SK-N-SH (cell line): Measurements from ENCODE around the gene BTG4. TPM values are rescaled to one million over a fixed set of nuclear protein-coding genes. Genes with fewer than 3 reads are reported as not detected.
A peak's percentile ranks its signal among the peaks of the same experiment; 100 is the strongest.

Experiments
- CTCF ChIA-PET: fragments of 300-600, 350-600 bp; formaldehyde crosslinking; extraction: SDS; loops from one replicate; lab custom pipeline; 2021; lab: Yijun Ruan, JAX
- POLR2A ChIA-PET: fragments of 350-600 bp; sonication (Branson Sonifier 250); formaldehyde crosslinking; extraction: SDS; loops from one replicate; lab custom pipeline; 2020; ENCODE audit warnings: antibody characterized with exemption, inconsistent platforms; lab: Yijun Ruan, JAX
- DNase-seq: peaks from one replicate; pipeline ENCODE4 v3.0.0; 2012
- H2AFZ ChIP-seq: fragments of 200-600 bp; sonication (generic); 2 replicates; pipeline ENCODE4 v1.8.1; 2016; ENCODE audit warnings: antibody characterized with exemption, mild to moderate bottlenecking, low read depth
- H3F3A ChIP-seq: fragments of 200-600 bp; sonication (generic); replicated peaks from 2 replicates; pipeline ENCODE3; 2016; ENCODE audit warnings: antibody characterized with exemption, mild to moderate bottlenecking; ENCODE audit not compliant: insufficient read depth
- H3K27ac ChIP-seq, 2 experiments: fragments of 200-500 bp in 1 of 2; fragments of 200-600 bp in 1 of 2; sonication (Bioruptor generic) in 1 of 2; sonication (generic), shearing (Covaris generic) in 1 of 2; 2 replicates each; pipeline versions ENCODE4 v1.5.1 to v1.6.1; 2014 to 2016; ENCODE audit warnings: low read depth in 2 of 2, inconsistent platforms in 1 of 2, low read length in 1 of 2, mild to moderate bottlenecking in 1 of 2, mixed read lengths in 1 of 2
- H3K27me3 ChIP-seq: fragments of 200-600 bp; sonication (generic), shearing (Covaris generic); 2 replicates; pipeline ENCODE4 v1.6.1; 2016; ENCODE audit warnings: mixed run types; ENCODE audit not compliant: insufficient read depth
- H3K36me3 ChIP-seq, 2 experiments: fragments of 200-500 bp in 1 of 2; fragments of 200-600 bp in 1 of 2; sonication (Bioruptor generic) in 1 of 2; sonication (generic) in 1 of 2; replicated peaks in 1 of 2; 2 replicates each; pipeline versions ENCODE3 to v1.5.1; 2014 to 2016; ENCODE audit warnings: low read length in 1 of 2, mild to moderate bottlenecking in 1 of 2; ENCODE audit not compliant: insufficient read depth in 2 of 2, control insufficient read depth in 1 of 2
- H3K4me1 ChIP-seq, 2 experiments: fragments of 200-500 bp in 1 of 2; fragments of 200-600 bp in 1 of 2; sonication (Bioruptor generic) in 1 of 2; sonication (generic), shearing (Covaris generic) in 1 of 2; 2 replicates each; pipeline versions ENCODE4 v1.5.1 to v1.6.1; 2014 to 2016; ENCODE audit warnings: low read depth in 1 of 2, low read length in 1 of 2, mixed run types in 1 of 2; ENCODE audit not compliant: insufficient read depth in 2 of 2, control insufficient read depth in 1 of 2
- H3K4me2 ChIP-seq: fragments of 200-600 bp; sonication (generic), shearing (Covaris generic); 2 replicates; pipeline ENCODE4 v1.6.1; 2017; ENCODE audit warnings: mixed run types
- H3K4me3 ChIP-seq, 2 experiments: fragments of 200-500 bp in 1 of 2; fragments of 200-600 bp in 1 of 2; sonication (Bioruptor generic) in 1 of 2; sonication (generic), shearing (Covaris generic) in 1 of 2; 2 replicates each; pipeline versions ENCODE4 v1.5.1 to v1.8.1; 2014 to 2016; ENCODE audit warnings: low read depth in 2 of 2, inconsistent platforms in 1 of 2, low read length in 1 of 2, mild to moderate bottlenecking in 1 of 2, mixed read lengths in 1 of 2, moderate library complexity in 1 of 2
- H3K79me2 ChIP-seq: fragments of 200-600 bp; sonication (generic); 2 replicates; pipeline ENCODE4 v1.8.1; 2017; ENCODE audit warnings: mild to moderate bottlenecking; ENCODE audit not compliant: insufficient read depth
- H3K9ac ChIP-seq: fragments of 200-600 bp; sonication (generic); 2 replicates; pipeline ENCODE4 v1.6.1; 2017; ENCODE audit warnings: mixed run types
- H3K9me2 ChIP-seq: fragments of 200-600 bp; sonication (generic); 2 replicates; pipeline ENCODE4 v1.6.1; 2017; ENCODE audit warnings: mixed run types
- H3K9me3 ChIP-seq: fragments of 200-600 bp; sonication (generic); 2 replicates; pipeline ENCODE4 v1.6.1; 2017; ENCODE audit warnings: mixed run types, mild to moderate bottlenecking, moderate library complexity
- H4K20me1 ChIP-seq: fragments of 200-600 bp; sonication (generic); 2 replicates; pipeline ENCODE4 v1.6.1; 2017; ENCODE audit warnings: mild to moderate bottlenecking, mixed run types; ENCODE audit not compliant: insufficient read depth
- EZH2phosphoT487 ChIP-seq: fragments of 200-600 bp; sonication (generic); IDR thresholded peaks from 2 replicates; pipeline ENCODE4 v1.6.1; 2017; ENCODE audit warnings: low read depth, mixed run types, mild to moderate bottlenecking, antibody characterized with exemption, moderate library complexity, borderline replicate concordance
- FOSL2 ChIP-seq: IDR thresholded peaks from 2 replicates; pipeline ENCODE4 v1.4.0; 2012; ENCODE audit warnings: low read depth, mild to moderate bottlenecking, moderate library complexity, borderline replicate concordance
- JUND ChIP-seq: IDR thresholded peaks from 2 replicates; pipeline ENCODE4 v1.4.0; 2012
- MEF2A ChIP-seq: IDR thresholded peaks from 2 replicates; pipeline ENCODE4 v1.4.0; 2012; ENCODE audit warnings: low read depth, borderline replicate concordance
- NRF1 ChIP-seq: IDR thresholded peaks from 2 replicates; pipeline ENCODE4 v1.6.1; 2012; ENCODE audit warnings: low read depth, mild to moderate bottlenecking, low read length
- RAD21 ChIP-seq: IDR thresholded peaks from 2 replicates; pipeline ENCODE4 v1.6.1; 2012; ENCODE audit warnings: mild to moderate bottlenecking, low read length
- RFX5 ChIP-seq: IDR thresholded peaks from 2 replicates; pipeline ENCODE4 v1.6.1; 2012; ENCODE audit warnings: mild to moderate bottlenecking, improper control_type of control experiment, low read length
- RXRA ChIP-seq: IDR thresholded peaks from 2 replicates; pipeline ENCODE4 v1.4.0; 2012; ENCODE audit warnings: low read depth, mild to moderate bottlenecking, borderline replicate concordance
- SMC3 ChIP-seq: IDR thresholded peaks from 2 replicates; pipeline ENCODE4 v1.6.1; 2012; ENCODE audit warnings: low read depth, low read length, improper control_type of control experiment
- TEAD4 ChIP-seq: IDR thresholded peaks from 2 replicates; pipeline ENCODE4 v1.4.0; 2012; ENCODE audit warnings: mild to moderate bottlenecking, borderline replicate concordance; ENCODE audit not compliant: insufficient read depth
- WGBS: methylation state at CpG from one replicate; pipeline ENCODE4 v1.1.6; 2017; ENCODE audit warnings: low lambda C conversion rate; 5-methylcytosine and 5-hydroxymethylcytosine counted together
- polyA plus RNA-seq, 3 experiments: library from polyadenylated mRNA; depleted of rRNA; stranded (reverse); fragments of >200 nt; gene quantifications; 2 replicates each; pipeline ENCODE4 v1.2.3, GENCODE V29; 2012
- TF ChIP-seq, protein P1 (sequence below): fragments of 200-600 bp; sonication (generic); IDR thresholded peaks from 2 replicates; pipeline ENCODE4 v1.6.1; 2017; ENCODE audit warnings: antibody characterized with exemption, mild to moderate bottlenecking, moderate library complexity
- TF ChIP-seq, protein P2 (sequence below): fragments of 150-350 bp; IDR thresholded peaks from 2 replicates; pipeline ENCODE4 v1.6.1; 2016; ENCODE audit warnings: mild to moderate bottlenecking, low read depth, low read length

The BTG4 gene
- polyA plus RNA-seq, 1 of the 3 experiments (the other 2 are of a cell fraction) = 0.26 TPM

DNA sequence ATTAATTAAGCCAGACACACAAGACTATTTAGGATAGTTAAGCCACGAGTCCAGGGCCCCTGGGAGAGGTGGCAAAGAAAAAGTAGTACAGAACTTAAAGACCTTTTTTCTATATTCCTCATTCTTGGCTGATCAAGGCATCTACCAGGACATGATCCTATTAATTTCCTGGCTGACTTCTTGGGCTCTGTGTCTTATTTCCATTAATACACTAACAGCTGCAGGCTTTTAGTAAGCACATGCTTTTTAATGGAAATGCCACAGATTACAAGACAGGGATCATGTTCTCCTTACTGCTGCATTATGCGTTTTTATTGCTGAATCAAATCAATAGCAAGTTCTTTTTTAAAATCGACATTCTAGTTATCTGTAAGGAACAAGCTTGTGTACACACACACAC is 35.2 kb downstream of the BTG4 start:
- no peak overlapping the region for H3K4me3 ChIP-seq
- H3K27ac ChIP-seq = peak overlapping the region in 1 of 2 experiments; percentile 78; a peak in 1 of 4 replicates
- no peaks in the 10 kb centered on the region for H3K9me2 ChIP-seq
- H3K79me2 ChIP-seq = no peaks in the 10 kb centered on the region
- no peaks in the 10 kb centered on the region for H3K27me3 ChIP-seq
- WGBS = 26% methylated on average over 3 of the region's 3 CpGs
- H3K4me1 ChIP-seq = no peaks in the 10 kb centered on the region; a peak in 1 of 4 replicates
- ChIA-PET CTCF (interaction anchor here (0.5 to 1.2 kb wide), 2 partner anchors 35 to 37 kb away, joined by 3 read pairs; partner anchors contain the start of gene BTG4), POLR2A (no interaction called here)
- H3F3A ChIP-seq = no peaks in the 10 kb centered on the region
- no peak overlapping the region for H2AFZ ChIP-seq
- no peaks in the 10 kb centered on the region for H4K20me1 ChIP-seq
- no peak overlapping the region for H3K9ac ChIP-seq
- H3K4me2 ChIP-seq = no peak overlapping the region
- TF ChIP-seq, protein P1, sequence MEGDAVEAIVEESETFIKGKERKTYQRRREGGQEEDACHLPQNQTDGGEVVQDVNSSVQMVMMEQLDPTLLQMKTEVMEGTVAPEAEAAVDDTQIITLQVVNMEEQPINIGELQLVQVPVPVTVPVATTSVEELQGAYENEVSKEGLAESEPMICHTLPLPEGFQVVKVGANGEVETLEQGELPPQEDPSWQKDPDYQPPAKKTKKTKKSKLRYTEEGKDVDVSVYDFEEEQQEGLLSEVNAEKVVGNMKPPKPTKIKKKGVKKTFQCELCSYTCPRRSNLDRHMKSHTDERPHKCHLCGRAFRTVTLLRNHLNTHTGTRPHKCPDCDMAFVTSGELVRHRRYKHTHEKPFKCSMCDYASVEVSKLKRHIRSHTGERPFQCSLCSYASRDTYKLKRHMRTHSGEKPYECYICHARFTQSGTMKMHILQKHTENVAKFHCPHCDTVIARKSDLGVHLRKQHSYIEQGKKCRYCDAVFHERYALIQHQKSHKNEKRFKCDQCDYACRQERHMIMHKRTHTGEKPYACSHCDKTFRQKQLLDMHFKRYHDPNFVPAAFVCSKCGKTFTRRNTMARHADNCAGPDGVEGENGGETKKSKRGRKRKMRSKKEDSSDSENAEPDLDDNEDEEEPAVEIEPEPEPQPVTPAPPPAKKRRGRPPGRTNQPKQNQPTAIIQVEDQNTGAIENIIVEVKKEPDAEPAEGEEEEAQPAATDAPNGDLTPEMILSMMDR = no peak
- TF ChIP-seq RAD21 = no peak
- TF ChIP-seq NRF1 = no peak
- no peak for TF ChIP-seq RXRA
- no peak for TF ChIP-seq TEAD4
- TF ChIP-seq RFX5 = no peak
- TF ChIP-seq MEF2A = no peak
- TF ChIP-seq EZH2phosphoT487 = no peak
- no peak for TF ChIP-seq SMC3
- no peak for TF ChIP-seq JUND
- no peak for DNase-seq
- H3K36me3 ChIP-seq = peaks cover 0 to 4% of the 10 kb centered on the region in 2 experiments
- no peaks in the 10 kb centered on the region for H3K9me3 ChIP-seq

DNA sequence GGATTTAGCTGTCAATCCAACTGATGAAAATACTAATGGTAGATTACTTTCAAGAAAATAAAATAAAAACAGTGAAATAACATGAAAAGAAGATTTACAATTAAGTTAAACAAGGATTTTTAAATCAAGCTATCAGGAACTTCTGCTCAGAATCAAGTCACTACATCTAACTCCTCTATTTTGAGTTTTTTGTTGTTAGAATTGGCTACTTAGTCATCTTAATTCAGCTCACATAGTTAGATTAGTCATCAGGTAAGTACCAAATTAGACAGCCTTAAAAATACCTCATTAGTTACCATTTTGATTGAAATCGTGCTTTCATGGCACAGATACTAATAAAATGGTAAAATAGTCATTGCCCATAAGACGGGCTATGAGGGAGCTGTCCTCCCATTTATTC is 35.8 kb downstream of the BTG4 start:
- DNase-seq = no peak
- POLR2A ChIA-PET = no interaction called here

More for the DNA sequence above, 35.8 kb downstream of the BTG4 start:
- CTCF ChIA-PET = interaction anchor here (1.2 to 1.4 kb wide), 2 partner anchors 36 to 194 kb away, joined by 3 to 6 read pairs; partner anchors contain the start of gene BTG4
- Histone ChIP-seq H3K79me2 (no peaks in the 10 kb centered on the region), H3K9me2 (no peaks in the 10 kb centered on the region), H3K4me1 (no peaks in the 10 kb centered on the region; a peak in 1 of 4 replicates), H3K4me2 (no peak overlapping the region), H4K20me1 (no peaks in the 10 kb centered on the region), H3F3A (no peaks in the 10 kb centered on the region), H3K4me3 (no peak overlapping the region), H3K27ac (peak overlapping the region; percentile 4 to 78; a peak in 3 of 4 replicates), H3K36me3 (peaks cover 0 to 4% of the 10 kb centered on the region in 2 experiments), H3K27me3 (no peaks in the 10 kb centered on the region), H2AFZ (peak overlapping the region; percentile 17; the same call in 1 of the 2 replicates), H3K9ac (no peak overlapping the region), H3K9me3 (no peaks in the 10 kb centered on the region)
- TF ChIP-seq RAD21 (no peak), EZH2phosphoT487 (no peak), FOSL2 (peak; percentile 37; the same call in 1 of the 2 replicates)
- TF ChIP-seq, protein P2, sequence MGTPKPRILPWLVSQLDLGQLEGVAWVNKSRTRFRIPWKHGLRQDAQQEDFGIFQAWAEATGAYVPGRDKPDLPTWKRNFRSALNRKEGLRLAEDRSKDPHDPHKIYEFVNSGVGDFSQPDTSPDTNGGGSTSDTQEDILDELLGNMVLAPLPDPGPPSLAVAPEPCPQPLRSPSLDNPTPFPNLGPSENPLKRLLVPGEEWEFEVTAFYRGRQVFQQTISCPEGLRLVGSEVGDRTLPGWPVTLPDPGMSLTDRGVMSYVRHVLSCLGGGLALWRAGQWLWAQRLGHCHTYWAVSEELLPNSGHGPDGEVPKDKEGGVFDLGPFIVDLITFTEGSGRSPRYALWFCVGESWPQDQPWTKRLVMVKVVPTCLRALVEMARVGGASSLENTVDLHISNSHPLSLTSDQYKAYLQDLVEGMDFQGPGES = no peak
- 10% methylated on average over 2 of the region's 2 CpGs for WGBS
